Activated CD4-positive, CD25-positive, alpha-beta regulatory T cell treated with anti-CD3 and anti-CD28 coated beads, Interleukin-2, amount 50 U/mL, for 24 hours (primary cell): ENCODE results near the gene STARD6.
"Not testable (repeated sequence)": the region's sequence is repeated elsewhere in the genome, so short reads cannot be mapped to it uniquely, and the experiment has no call there.

ENCODE experiments used
- ATAC-seq, 2 donors: fragments of 150-1000 bp; cut with Tn5 transposase; one replicate each; pipeline ENCODE4 v1.10.0; 2021; ENCODE audit warnings: mild to moderate bottlenecking in 1 of 2, moderate library complexity in 1 of 2

Gene STARD6

GRCh38 chr18:54335638-54336173, 22.0 kb downstream of the STARD6 start:
- no peak for ATAC-seq

GRCh38 chr18:54330768-54331548, 26.7 kb downstream of the STARD6 start:
- no peak for ATAC-seq

GRCh38 chr18:54329787-54330186, 27.9 kb downstream of the STARD6 start:
- no peak for ATAC-seq

DNA sequence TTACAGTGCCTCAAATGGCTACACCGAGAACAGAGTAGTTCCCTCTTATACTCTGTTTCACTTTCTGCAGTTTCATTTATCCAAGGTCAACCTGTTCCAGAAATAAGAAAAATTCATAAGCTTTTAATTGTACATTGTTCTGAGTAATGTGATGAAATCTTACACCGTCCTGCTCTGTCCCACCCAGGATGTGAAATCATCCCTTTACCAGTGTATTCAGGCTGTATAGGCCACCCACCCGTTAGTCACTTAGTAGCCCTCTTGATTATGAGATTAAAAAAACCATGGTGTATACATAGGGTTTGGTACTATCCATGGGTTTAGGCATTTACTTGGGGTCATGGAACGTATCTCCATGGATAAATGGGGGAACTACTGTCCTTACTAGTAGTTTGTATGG, 29.8 kb downstream of the STARD6 start:
- no peak for ATAC-seq

DNA sequence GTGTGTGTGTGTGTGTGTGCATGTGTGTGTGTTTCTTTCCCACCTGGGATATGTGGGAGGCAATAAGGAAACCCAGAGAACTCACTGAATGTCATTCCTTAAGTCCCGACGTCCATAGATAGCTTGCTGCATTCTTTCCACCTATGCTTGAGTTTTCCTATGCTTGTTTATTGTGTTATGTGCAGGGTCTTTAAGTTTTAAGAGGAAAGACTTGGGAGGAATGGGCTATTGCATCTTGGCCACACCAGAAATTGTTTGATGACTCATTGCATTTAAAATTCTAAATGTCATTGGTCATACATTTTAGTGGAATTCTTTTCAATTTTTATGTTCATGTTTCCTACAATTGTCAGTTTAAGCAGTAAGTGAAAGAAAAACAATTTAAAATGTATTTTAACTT, 33.7 kb downstream of the STARD6 start:
- ATAC-seq: no peak

DNA sequence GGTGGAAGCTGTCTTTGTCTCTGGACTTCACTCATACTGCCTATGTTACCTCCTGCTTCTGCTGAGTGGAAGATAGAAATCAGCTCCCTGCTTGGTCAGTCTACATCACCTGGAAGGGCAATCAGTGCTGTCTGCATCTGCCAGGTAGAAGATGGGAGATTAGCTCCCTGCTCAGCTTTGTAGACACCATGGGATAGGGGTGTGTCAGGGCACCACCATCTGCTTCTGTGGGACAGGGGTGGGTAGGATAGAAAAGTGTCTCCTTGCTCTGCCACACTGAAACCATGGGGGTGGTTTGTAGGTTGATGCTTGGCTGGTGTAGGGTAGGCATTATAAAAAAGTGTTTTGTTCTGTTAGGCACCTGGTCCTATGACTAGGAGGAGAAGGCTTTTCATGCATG, 34.1 kb downstream of the STARD6 start:
- no peak for ATAC-seq

DNA sequence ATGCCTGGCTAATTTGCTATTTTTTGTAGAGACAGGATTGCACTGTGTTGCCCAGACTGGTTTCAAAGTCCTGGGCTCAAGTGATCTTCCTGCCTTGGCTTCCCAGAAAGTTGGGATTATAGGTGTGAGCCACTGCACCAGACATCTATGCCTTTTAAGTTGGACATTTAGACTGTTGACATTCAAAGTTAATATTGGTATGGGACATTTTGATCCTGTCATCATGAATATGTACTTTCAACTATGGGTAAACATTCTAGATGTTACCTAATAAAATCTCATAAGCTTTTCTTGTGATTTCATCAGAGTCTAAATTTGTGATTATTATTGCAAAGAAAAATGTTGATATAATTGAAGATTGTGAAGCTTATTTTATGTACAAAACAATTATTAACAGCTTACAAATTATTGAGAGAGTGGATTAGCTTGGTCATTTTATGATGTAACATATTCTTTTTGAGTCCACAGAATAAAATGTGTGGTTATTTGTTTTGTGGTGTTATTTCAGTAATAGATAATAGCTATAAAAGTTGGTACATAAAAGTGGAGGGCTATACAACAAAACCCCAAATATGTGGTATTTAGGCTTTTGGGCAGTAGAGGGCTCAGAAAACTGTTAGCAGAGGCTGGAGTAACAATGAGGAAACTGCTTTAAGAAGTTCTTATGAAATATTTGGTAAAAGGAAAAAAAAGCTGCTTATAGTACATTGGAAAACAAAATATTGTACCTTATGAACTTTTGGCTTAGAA, 41.4 kb downstream of the STARD6 start:
- no peak for ATAC-seq

GRCh38 chr18:54309564-54309963, 48.1 kb downstream of the STARD6 start:
- ATAC-seq: not testable (repeated sequence)

GRCh38 chr18:54303408-54303807, 54.2 kb downstream of the STARD6 start:
- ATAC-seq: no peak

DNA sequence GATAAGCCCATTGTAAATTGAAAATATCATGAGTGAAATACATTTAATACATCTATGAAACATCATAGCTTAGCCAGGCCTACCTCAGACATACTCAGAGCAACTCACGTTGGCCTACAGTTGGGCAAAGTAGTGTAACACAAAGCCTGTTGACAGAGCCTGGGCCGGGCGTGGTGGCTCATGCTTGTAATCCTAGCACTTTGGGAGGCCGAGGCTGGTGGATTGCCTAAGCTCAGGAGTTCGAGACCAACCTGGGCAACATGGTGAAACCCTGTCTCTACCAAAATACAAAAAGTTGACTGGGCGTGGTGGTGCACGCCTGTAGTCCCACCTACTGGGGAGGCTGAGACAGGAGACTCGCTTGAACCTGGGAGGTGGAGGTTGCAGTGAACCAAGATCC, 58.7 kb downstream of the STARD6 start:
- ATAC-seq: not testable (repeated sequence)

- no peak for ATAC-seq
These were observed 61.6 kb downstream of the STARD6 start for GRCh38 chr18:54296062-54296461.

GRCh38 chr18:54294274-54294673, 63.4 kb downstream of the STARD6 start:
- no peak for ATAC-seq

DNA sequence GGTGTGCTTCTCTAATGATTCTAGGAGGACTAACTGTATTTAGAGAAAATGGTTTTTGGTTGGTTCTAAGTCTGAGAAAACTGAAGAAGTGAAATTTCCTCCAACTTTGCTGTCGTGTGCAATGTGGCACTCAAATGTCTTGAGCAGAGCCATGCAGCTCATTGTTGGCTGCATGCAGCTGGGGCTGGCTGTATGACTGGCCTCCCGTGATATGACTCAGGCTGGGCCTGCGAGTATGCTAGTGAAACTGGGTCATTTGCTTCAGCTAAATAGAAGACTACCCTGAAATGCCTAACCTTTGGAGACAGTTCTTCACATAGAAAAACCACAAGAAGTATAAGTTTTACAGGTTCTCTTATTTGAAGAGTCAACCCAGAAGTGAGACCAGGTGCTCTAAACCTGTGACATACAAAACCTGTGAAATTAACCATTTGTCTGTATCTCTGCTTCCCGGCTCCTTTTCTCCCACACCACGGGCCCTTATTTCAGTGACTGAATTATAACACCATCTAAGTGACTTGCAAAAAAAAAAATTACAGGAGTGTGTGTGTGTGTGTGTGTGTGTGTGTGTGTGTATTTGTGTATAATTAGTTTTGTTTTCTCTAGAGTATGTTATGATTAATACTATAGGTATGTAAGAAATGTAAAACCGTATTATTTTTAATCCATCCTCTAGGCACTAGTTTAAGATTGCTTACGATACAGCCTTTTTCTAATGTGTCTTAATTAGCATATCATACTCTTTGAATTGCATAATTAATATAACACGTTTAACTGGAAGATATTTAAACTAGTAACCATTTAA, 72.5 kb downstream of the STARD6 start:
- ATAC-seq: peak; percentile 98 to 99

- peak; percentile 16 to 36 for ATAC-seq
These were observed 73.1 kb downstream of the STARD6 start for GRCh38 chr18:54284535-54284934.

GRCh38 chr18:54280220-54280569, 77.5 kb downstream of the STARD6 start:
- no peak for ATAC-seq

DNA sequence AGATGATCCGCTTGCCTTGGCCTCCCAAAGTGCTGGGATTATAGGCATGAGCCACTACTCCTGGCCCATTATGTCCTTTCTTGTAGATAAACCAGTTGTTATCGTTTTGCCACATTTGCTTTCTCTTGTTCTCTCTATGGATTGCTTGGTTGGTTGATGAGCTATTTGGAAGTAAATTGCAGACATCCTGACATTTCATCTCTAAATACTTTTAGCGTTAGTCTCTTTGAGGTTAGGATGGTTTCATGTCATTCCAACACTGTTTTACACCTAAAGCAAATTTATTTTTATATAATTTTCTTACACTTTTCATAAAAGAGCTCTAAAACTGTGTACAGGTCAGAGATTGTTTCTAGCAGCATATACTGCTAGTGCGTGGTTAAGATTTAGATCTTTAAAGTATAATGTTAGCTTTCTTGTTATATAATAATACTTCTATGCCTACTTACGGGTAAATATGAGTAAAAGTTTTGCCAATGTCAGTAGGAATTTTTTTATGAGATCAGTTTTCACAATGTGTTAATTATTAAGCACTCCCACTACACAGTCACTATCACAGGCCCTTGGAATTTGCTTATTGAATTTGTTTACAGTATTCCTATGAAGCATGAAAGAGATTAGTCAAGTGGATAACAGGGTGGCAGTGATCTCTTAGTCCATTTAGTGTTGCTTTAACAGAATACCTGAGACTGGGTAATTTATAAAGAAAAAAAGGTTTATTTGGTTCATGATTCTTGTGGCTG, 78.0 kb downstream of the STARD6 start:
- ATAC-seq: no peak

- peak in 1 of 2 donors; percentile 62 for ATAC-seq
These were observed 79.0 kb downstream of the STARD6 start for GRCh38 chr18:54278615-54279014.

GRCh38 chr18:54277899-54278298, 79.8 kb downstream of the STARD6 start:
- ATAC-seq: no peak
